ENCODE data around the gene QSOX2. TPM values are rescaled to one million over a fixed set of nuclear protein-coding genes. Genes with fewer than 3 reads are reported as not detected.

The QSOX2 gene
- total RNA-seq, 4 donors from 2014 or later: 10.2 to 15.8 (median 12.1) TPM

- peaks cover 10% of the 10 kb centered on the region for H3K36me3 ChIP-seq
- no peak overlapping the region for H3K4me3 ChIP-seq
- TF ChIP-seq POLR2A (IDR thresholded peaks at IDR 0.05) (no peak), EP300 (IDR thresholded peaks at IDR 0.05) (no peak), POLR2AphosphoS5 (IDR thresholded peaks at IDR 0.05) (no peak), CTCF (IDR thresholded peaks at IDR 0.05) (no peak)
- no peaks in the 10 kb centered on the region for H3K9me3 ChIP-seq
- WGBS: 66% methylated on average over 3 of the region's 33 CpGs
- no peak overlapping the region for H3K27ac ChIP-seq
- H3K27me3 ChIP-seq: peaks cover 75% of the 10 kb centered on the region
- no peak for DNase-seq (ENCODE audit: low spot score in 2 of 2)
- peaks cover 15% of the 10 kb centered on the region for H3K4me1 ChIP-seq
Observed at GRCh38 chr9:136203408-136204144, 42.0 kb downstream of the QSOX2 start.

GRCh38 chr9:136202454-136203407, 42.9 kb downstream of the QSOX2 start:
- TF ChIP-seq CTCF (IDR thresholded peaks at IDR 0.05): no peak
- TF ChIP-seq POLR2AphosphoS5 (IDR thresholded peaks at IDR 0.05): no peak
- no peak for TF ChIP-seq EP300 (IDR thresholded peaks at IDR 0.05)
- no peak for TF ChIP-seq POLR2A (IDR thresholded peaks at IDR 0.05)
- H3K27ac ChIP-seq: no peak overlapping the region
- 6% methylated on average over 18 of the region's 99 CpGs for WGBS
- H3K4me1 ChIP-seq: peaks cover 21% of the 10 kb centered on the region
- H3K36me3 ChIP-seq: peaks cover 4% of the 10 kb centered on the region
- peaks cover 83% of the 10 kb centered on the region for H3K27me3 ChIP-seq
- H3K4me3 ChIP-seq: no peak overlapping the region
- no peak for DNase-seq (ENCODE audit: low spot score in 2 of 2)
- no peaks in the 10 kb centered on the region for H3K9me3 ChIP-seq

- peaks cover 21% of the 10 kb centered on the region for H3K4me1 ChIP-seq
- 35% methylated on average over 2 of the region's 85 CpGs for WGBS
- DNase-seq (ENCODE audit: low spot score in 2 of 2): no peak
Observed at GRCh38 chr9:136201609-136202453, 43.8 kb downstream of the QSOX2 start.

GRCh38 chr9:136201174-136201573, 44.4 kb downstream of the QSOX2 start:
- WGBS: 67% methylated on average over 13 of the region's 13 CpGs
- H3K9me3 ChIP-seq: no peaks in the 10 kb centered on the region
- DNase-seq (ENCODE audit: low spot score in 2 of 2): no peak
- no peaks in the 10 kb centered on the region for H3K36me3 ChIP-seq
- peaks cover 99% of the 10 kb centered on the region for H3K27me3 ChIP-seq
- H3K4me3 ChIP-seq: no peak overlapping the region
- peaks cover 21% of the 10 kb centered on the region for H3K4me1 ChIP-seq
- H3K27ac ChIP-seq: no peak overlapping the region
- TF ChIP-seq CTCF (IDR thresholded peaks at IDR 0.05) (no peak), POLR2AphosphoS5 (IDR thresholded peaks at IDR 0.05) (no peak), POLR2A (IDR thresholded peaks at IDR 0.05) (no peak), EP300 (IDR thresholded peaks at IDR 0.05) (no peak)

More at GRCh38 chr9:136201609-136202453, 43.8 kb downstream of the QSOX2 start:
- H3K4me3 ChIP-seq: no peak overlapping the region
- no peak for TF ChIP-seq CTCF (IDR thresholded peaks at IDR 0.05)
- no peak for TF ChIP-seq EP300 (IDR thresholded peaks at IDR 0.05)
- TF ChIP-seq POLR2A (IDR thresholded peaks at IDR 0.05): no peak
- no peak overlapping the region for H3K27ac ChIP-seq
- H3K36me3 ChIP-seq: no peaks in the 10 kb centered on the region
- H3K27me3 ChIP-seq: peaks cover 92% of the 10 kb centered on the region
- no peaks in the 10 kb centered on the region for H3K9me3 ChIP-seq

Measured in suprapubic skin (tissue), 4 donors.